OCI-LY3 (cell line): ENCODE measurements around the gene RPEL1.

ENCODE experiments used
- H2AFZ ChIP-seq: fragments of 200-600, 300-600 bp; shearing (Covaris generic); 2 replicates; pipeline ENCODE4 v1.6.0; 2014; ENCODE audit warnings: antibody characterized with exemption, low read depth, low read length
- H3K27ac ChIP-seq: fragments of 200-600, 300-600 bp; sonication (generic); 2 replicates; pipeline ENCODE4 v1.5.1; 2014; ENCODE audit warnings: mild to moderate bottlenecking, low read length, moderate library complexity, mixed read lengths
- H3K27me3 ChIP-seq: fragments of 200-600, 300-600 bp; sonication (generic); 2 replicates; pipeline ENCODE4 v1.6.1; 2014; ENCODE audit warnings: low read depth, low read length, mixed read lengths
- H3K36me3 ChIP-seq: fragments of 200-600, 300-600 bp; sonication (generic); replicated peaks from 2 replicates; pipeline ENCODE3; 2014; ENCODE audit warnings: low read depth, low read length, mixed read lengths
- H3K4me1 ChIP-seq: fragments of 300-600, 200-600 bp; sonication (generic); 2 replicates; pipeline ENCODE4 v1.6.1; 2014; ENCODE audit warnings: low read length, mixed read lengths
- H3K4me2 ChIP-seq: fragments of 200-600, 300-600 bp; sonication (generic); 2 replicates; pipeline ENCODE4 v1.6.1; 2014; ENCODE audit warnings: low read length, mixed read lengths
- H3K4me3 ChIP-seq: fragments of 300-600, 200-600 bp; sonication (generic); 2 replicates; pipeline ENCODE4 v1.5.1; 2014; ENCODE audit warnings: antibody characterized with exemption, mild to moderate bottlenecking, low read length, moderate library complexity
- H3K79me2 ChIP-seq: fragments of 300-600, 200-600 bp; shearing (Covaris generic); 2 replicates; pipeline ENCODE4 v1.6.1; 2014; ENCODE audit warnings: mild to moderate bottlenecking, low read length, mixed read lengths
- H3K9ac ChIP-seq: fragments of 300-600, 200-600 bp; shearing (Covaris generic); 2 replicates; pipeline ENCODE4 v1.6.0; 2014; ENCODE audit warnings: mild to moderate bottlenecking, low read length, moderate library complexity
- H3K9me3 ChIP-seq: fragments of 200-600, 300-600 bp; shearing (Covaris generic); 2 replicates; pipeline ENCODE4 v1.6.1; 2014; ENCODE audit warnings: low read length, mixed read lengths; ENCODE audit not compliant: insufficient read depth
- H4K20me1 ChIP-seq: fragments of 200-600, 300-600 bp; sonication (generic); 2 replicates; pipeline ENCODE4 v1.6.1; 2016; ENCODE audit warnings: low read length, mixed read lengths; ENCODE audit not compliant: insufficient read depth
- EZH2phosphoT487 ChIP-seq: fragments of 200-600 bp; shearing (Covaris generic); IDR thresholded peaks from 2 replicates; pipeline ENCODE4 v1.6.1; 2018; ENCODE audit warnings: antibody characterized with exemption, mixed run types, low read depth
- TF ChIP-seq, protein P1 (sequence below): fragments of 200-600, 300-600 bp; sonication (generic); IDR thresholded peaks from 2 replicates; pipeline ENCODE4 v1.5.1; 2014; ENCODE audit warnings: antibody characterized with exemption, low read length, low read depth

Gene RPEL1

DNA sequence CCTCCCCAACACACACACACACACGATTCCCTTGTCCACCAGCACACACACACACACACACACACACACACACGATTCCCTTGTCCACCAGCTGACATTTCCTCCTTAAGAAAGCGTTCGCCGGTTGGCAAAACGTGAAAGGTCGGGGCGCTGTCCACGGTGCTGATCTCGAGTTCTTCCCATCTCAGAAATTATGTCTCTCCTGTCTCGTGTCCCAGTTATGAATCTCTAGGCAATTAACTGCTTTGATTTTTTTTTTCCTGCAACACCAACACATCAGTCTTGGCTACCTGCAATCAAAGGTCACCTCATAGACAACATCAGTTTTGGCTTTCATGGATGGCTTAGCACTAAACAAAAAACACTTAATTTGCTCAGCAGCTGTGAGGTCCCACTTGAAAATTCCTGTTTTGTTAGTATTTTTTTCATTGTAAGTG is 33.2 kb downstream of the RPEL1 start:
- Histone ChIP-seq H3K4me2 (no peak overlapping the region), H3K4me3 (no peak overlapping the region), H4K20me1 (no peaks in the 10 kb centered on the region), H3K27ac (no peak overlapping the region), H3K79me2 (no peaks in the 10 kb centered on the region), H3K9me3 (no peaks in the 10 kb centered on the region), H3K27me3 (no peaks in the 10 kb centered on the region; the same call in 1 of the 2 replicates), H3K4me1 (no peaks in the 10 kb centered on the region), H2AFZ (no peak overlapping the region), H3K36me3 (no peaks in the 10 kb centered on the region), H3K9ac (no peak overlapping the region)
- TF ChIP-seq EZH2phosphoT487, result no peak
- TF ChIP-seq, protein P1, sequence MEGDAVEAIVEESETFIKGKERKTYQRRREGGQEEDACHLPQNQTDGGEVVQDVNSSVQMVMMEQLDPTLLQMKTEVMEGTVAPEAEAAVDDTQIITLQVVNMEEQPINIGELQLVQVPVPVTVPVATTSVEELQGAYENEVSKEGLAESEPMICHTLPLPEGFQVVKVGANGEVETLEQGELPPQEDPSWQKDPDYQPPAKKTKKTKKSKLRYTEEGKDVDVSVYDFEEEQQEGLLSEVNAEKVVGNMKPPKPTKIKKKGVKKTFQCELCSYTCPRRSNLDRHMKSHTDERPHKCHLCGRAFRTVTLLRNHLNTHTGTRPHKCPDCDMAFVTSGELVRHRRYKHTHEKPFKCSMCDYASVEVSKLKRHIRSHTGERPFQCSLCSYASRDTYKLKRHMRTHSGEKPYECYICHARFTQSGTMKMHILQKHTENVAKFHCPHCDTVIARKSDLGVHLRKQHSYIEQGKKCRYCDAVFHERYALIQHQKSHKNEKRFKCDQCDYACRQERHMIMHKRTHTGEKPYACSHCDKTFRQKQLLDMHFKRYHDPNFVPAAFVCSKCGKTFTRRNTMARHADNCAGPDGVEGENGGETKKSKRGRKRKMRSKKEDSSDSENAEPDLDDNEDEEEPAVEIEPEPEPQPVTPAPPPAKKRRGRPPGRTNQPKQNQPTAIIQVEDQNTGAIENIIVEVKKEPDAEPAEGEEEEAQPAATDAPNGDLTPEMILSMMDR, result no peak

DNA sequence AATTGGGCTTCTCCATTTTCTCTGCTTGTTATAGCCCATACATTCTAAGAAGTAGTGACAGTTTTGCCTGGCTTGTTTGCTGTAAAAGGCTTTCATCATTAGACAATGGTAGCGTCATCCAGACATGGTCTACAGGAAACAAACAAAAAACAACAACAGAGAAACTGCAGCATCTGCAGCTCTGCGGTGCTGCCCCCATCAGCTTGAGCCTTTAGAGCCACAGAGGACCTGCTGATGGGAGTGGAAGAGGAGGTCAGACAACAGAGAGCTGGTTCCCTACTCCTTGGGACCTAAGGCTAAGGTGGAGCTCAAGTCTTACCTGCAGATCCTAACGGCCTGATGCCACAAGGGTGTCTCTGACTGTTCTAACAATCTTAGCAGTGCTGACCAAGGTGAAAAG is 34.3 kb downstream of the RPEL1 start:
- no peaks in the 10 kb centered on the region for H4K20me1 ChIP-seq
- H3K4me2 ChIP-seq, result no peak overlapping the region
- H3K9ac ChIP-seq, result no peak overlapping the region
- H3K27ac ChIP-seq, result no peak overlapping the region
- H3K79me2 ChIP-seq, result no peaks in the 10 kb centered on the region
- no peaks in the 10 kb centered on the region for H3K4me1 ChIP-seq
- H3K9me3 ChIP-seq, result no peaks in the 10 kb centered on the region
- no peaks in the 10 kb centered on the region; the same call in 1 of the 2 replicates for H3K27me3 ChIP-seq
- TF ChIP-seq EZH2phosphoT487, result no peak
- TF ChIP-seq, protein P1, result no peak
- H2AFZ ChIP-seq, result no peak overlapping the region
- H3K4me3 ChIP-seq, result no peak overlapping the region
- no peaks in the 10 kb centered on the region for H3K36me3 ChIP-seq

DNA sequence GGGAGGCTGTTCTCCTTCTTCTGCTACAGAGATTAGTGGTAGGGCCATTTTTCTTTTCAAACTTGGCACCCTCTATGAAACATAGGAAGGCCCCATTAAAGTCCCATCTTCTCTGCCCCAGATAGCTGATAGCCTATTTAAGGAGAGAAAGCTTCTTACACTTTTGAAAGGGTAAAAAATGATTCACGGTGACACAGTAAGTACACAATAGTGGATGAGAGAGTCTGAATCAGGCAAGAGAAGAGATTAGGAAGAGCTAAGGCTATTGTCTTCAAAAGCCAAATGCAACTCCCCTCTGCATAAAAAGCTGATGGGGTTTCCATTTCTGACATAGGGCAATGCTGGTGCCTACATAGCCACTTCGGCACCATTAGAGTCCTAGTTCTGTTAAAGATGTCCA is 34.8 kb downstream of the RPEL1 start:
- no peaks in the 10 kb centered on the region for H4K20me1 ChIP-seq
- no peaks in the 10 kb centered on the region for H3K9me3 ChIP-seq
- no peak overlapping the region for H2AFZ ChIP-seq
- no peaks in the 10 kb centered on the region for H3K36me3 ChIP-seq
- no peak overlapping the region for H3K4me3 ChIP-seq
- no peak overlapping the region for H3K27ac ChIP-seq
- H3K4me1 ChIP-seq, result no peaks in the 10 kb centered on the region
- H3K79me2 ChIP-seq, result no peaks in the 10 kb centered on the region
- no peak overlapping the region for H3K4me2 ChIP-seq
- TF ChIP-seq, protein P1, result no peak
- no peak overlapping the region for H3K9ac ChIP-seq
- no peaks in the 10 kb centered on the region; the same call in 1 of the 2 replicates for H3K27me3 ChIP-seq

DNA sequence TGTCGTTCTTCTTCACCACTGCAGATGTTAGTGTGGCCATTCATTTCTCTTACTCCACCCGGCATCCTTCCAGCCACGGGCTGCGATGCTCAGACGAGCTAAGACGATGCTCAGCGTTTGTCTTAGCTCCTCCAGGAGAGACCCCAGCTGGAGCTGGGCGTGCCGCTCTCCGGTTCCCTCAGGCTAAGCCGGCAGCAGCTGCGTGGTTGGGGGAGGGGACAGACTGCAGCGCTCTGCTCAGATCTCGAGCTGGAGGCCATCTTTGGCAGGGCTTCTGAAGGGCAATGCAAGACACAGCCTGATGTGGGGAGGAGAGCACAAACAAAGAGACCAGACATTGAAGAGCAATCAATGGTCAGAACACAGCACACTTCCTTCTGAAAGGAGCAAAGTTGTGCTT is 36.1 kb downstream of the RPEL1 start:
- Histone ChIP-seq H4K20me1 (no peaks in the 10 kb centered on the region), H3K9ac (no peak overlapping the region), H2AFZ (peak overlapping the region; percentile 74), H3K9me3 (no peaks in the 10 kb centered on the region), H3K4me1 (no peaks in the 10 kb centered on the region), H3K79me2 (no peaks in the 10 kb centered on the region), H3K27me3 (no peaks in the 10 kb centered on the region; the same call in 1 of the 2 replicates), H3K4me2 (peak overlapping the region; percentile 46), H3K4me3 (peak overlapping the region; percentile 60), H3K36me3 (no peaks in the 10 kb centered on the region), H3K27ac (no peak overlapping the region)
- TF ChIP-seq, protein P1, result no peak
- no peak for TF ChIP-seq EZH2phosphoT487
